ENCODE results near the gene GYG1. TPM values are rescaled to one million over a fixed set of nuclear protein-coding genes. Genes with fewer than 3 reads are reported as not detected.

The GYG1 gene
- total RNA-seq, 1 donor from 2014 or later: 35.2 TPM

GRCh38 chr3:149010966-149011365, 19.6 kb downstream of the GYG1 start:
- intact Hi-C loops (cut with DNase I): no loop called here
- DNase-seq (ENCODE audit: low spot score): no peak
- ATAC-seq: no peak

- intact Hi-C loops (cut with DNase I): no loop called here
- ATAC-seq (no peak), DNase-seq (ENCODE audit: low spot score) (no peak)
Measured at GRCh38 chr3:149011676-149012075, 20.3 kb downstream of the GYG1 start.

GRCh38 chr3:149013726-149014125, 22.4 kb downstream of the GYG1 start:
- no peak for ATAC-seq
- intact Hi-C loops (cut with DNase I): loop anchor here (2.0 kb wide), 1 partner anchor 45 kb away; no protein-coding TSS in a partner anchor
- DNase-seq (ENCODE audit: low spot score): no peak

- ATAC-seq (no peak), DNase-seq (ENCODE audit: low spot score) (no peak)
- intact Hi-C loops (cut with DNase I): loop anchor here (2.0 kb wide), 1 partner anchor 43 kb away; no protein-coding TSS in a partner anchor
Measured at GRCh38 chr3:149015393-149015792, 24.1 kb downstream of the GYG1 start.

GRCh38 chr3:149016242-149016641, 24.9 kb downstream of the GYG1 start:
- no peak for DNase-seq (ENCODE audit: low spot score)
- ATAC-seq: no peak
- intact Hi-C loops (cut with DNase I): no loop called here

GRCh38 chr3:149016669-149017541, 25.6 kb downstream of the GYG1 start:
- intact Hi-C loops (cut with DNase I): no loop called here
- DNase-seq (ENCODE audit: low spot score) (no peak), ATAC-seq (peak; percentile 21)

- DNase-seq (ENCODE audit: low spot score) (no peak), ATAC-seq (no peak)
- intact Hi-C loops (cut with DNase I): no loop called here
Measured at GRCh38 chr3:149018247-149018646, 26.9 kb downstream of the GYG1 start.

GRCh38 chr3:149019580-149019979, 28.2 kb downstream of the GYG1 start:
- ATAC-seq (no peak), DNase-seq (ENCODE audit: low spot score) (no peak)
- intact Hi-C loops (cut with DNase I): no loop called here

- intact Hi-C loops (cut with DNase I): no loop called here
- ATAC-seq: no peak
- DNase-seq (ENCODE audit: low spot score): no peak
Measured at GRCh38 chr3:149020196-149020838, 29.0 kb downstream of the GYG1 start.

- intact Hi-C loops (cut with DNase I): no loop called here
- DNase-seq (ENCODE audit: low spot score): no peak
- no peak for ATAC-seq
Measured at GRCh38 chr3:149020839-149021252, 29.5 kb downstream of the GYG1 start.

GRCh38 chr3:149021830-149022229, 30.5 kb downstream of the GYG1 start:
- intact Hi-C loops (cut with DNase I): no loop called here
- ATAC-seq (no peak), DNase-seq (ENCODE audit: low spot score) (no peak)

GRCh38 chr3:149023951-149024350, 32.6 kb downstream of the GYG1 start:
- intact Hi-C loops (cut with DNase I): no loop called here
- DNase-seq (ENCODE audit: low spot score) (no peak), ATAC-seq (no peak)

GRCh38 chr3:149026718-149027117, 35.4 kb downstream of the GYG1 start:
- intact Hi-C loops (cut with DNase I): no loop called here
- ATAC-seq (no peak), DNase-seq (ENCODE audit: low spot score) (no peak)

- ATAC-seq: no peak
- intact Hi-C loops (cut with DNase I): no loop called here
- DNase-seq (ENCODE audit: low spot score): no peak
Measured at GRCh38 chr3:149031096-149031495, 39.8 kb downstream of the GYG1 start.

GRCh38 chr3:149037684-149038083, 46.3 kb downstream of the GYG1 start:
- DNase-seq (ENCODE audit: low spot score) (no peak), ATAC-seq (no peak)
- intact Hi-C loops (cut with DNase I): no loop called here

GRCh38 chr3:149038322-149038721, 47.0 kb downstream of the GYG1 start:
- no peak for ATAC-seq
- intact Hi-C loops (cut with DNase I): no loop called here
- DNase-seq (ENCODE audit: low spot score): no peak

- intact Hi-C loops (cut with DNase I): no loop called here
- no peak for ATAC-seq
- DNase-seq (ENCODE audit: low spot score): no peak
Measured at GRCh38 chr3:149042789-149043386, 51.5 kb downstream of the GYG1 start.

GRCh38 chr3:149044339-149045083, 53.2 kb downstream of the GYG1 start:
- intact Hi-C loops (cut with DNase I): no loop called here
- DNase-seq (ENCODE audit: low spot score): no peak
- no peak for ATAC-seq

- ATAC-seq: no peak
- no peak for DNase-seq (ENCODE audit: low spot score)
- intact Hi-C loops (cut with DNase I): no loop called here
Measured at GRCh38 chr3:149055575-149055974, 64.2 kb downstream of the GYG1 start.

Measured in sciatic nerve (tissue), 2 donors.